Type B pancreatic cell (in vitro differentiated cells): ENCODE measurements around the gene SLC25A43. TPM values are rescaled to one million over a fixed set of nuclear protein-coding genes. Genes with fewer than 3 reads are reported as not detected.

Experiments used
- DNase-seq: peaks from one replicate; pipeline ENCODE4 v3.0.0; 2021; ENCODE audit warnings: mixed read lengths; ENCODE audit not compliant: unreplicated experiment; ENCODE audit errors: extremely low spot score
- H3K27ac Mint-ChIP-seq: 2 replicates; pipeline ENCODE4 v1.8.0; 2021; ENCODE audit warnings: mild to moderate bottlenecking, mixed read lengths
- H3K27me3 Mint-ChIP-seq: 2 replicates; pipeline ENCODE4 v1.8.0; 2021; ENCODE audit warnings: mixed read lengths
- H3K36me3 Mint-ChIP-seq: 2 replicates; pipeline ENCODE4 v1.8.0; 2021; ENCODE audit warnings: mixed read lengths
- H3K4me1 Mint-ChIP-seq: one replicate; pipeline ENCODE4 v1.8.0; 2021; ENCODE audit warnings: mixed read lengths; ENCODE audit not compliant: unreplicated experiment
- H3K4me3 Mint-ChIP-seq: 2 replicates; pipeline ENCODE4 v1.8.0; 2021; ENCODE audit warnings: mild to moderate bottlenecking, mixed read lengths
- H3K9me3 Mint-ChIP-seq: 2 replicates; pipeline ENCODE4 v1.8.0; 2021; ENCODE audit warnings: mixed read lengths
- total RNA-seq: library from RNA; stranded (reverse); gene quantifications from 2 replicates; pipeline ENCODE4 v1.2.1, GENCODE V29; 2021; ENCODE audit warnings: low replicate concordance
- TF ChIP-seq, protein P1 (sequence below): fragments of 200-600 bp; sonication (generic); conservative IDR thresholded peaks from 2 replicates; pipeline ENCODE4 v1.5.0; 2021; ENCODE audit warnings: antibody characterized with exemption, mild to moderate bottlenecking

SLC25A43 gene
- total RNA-seq, 1 donor from 2014 or later, result 7.4 TPM

DNA sequence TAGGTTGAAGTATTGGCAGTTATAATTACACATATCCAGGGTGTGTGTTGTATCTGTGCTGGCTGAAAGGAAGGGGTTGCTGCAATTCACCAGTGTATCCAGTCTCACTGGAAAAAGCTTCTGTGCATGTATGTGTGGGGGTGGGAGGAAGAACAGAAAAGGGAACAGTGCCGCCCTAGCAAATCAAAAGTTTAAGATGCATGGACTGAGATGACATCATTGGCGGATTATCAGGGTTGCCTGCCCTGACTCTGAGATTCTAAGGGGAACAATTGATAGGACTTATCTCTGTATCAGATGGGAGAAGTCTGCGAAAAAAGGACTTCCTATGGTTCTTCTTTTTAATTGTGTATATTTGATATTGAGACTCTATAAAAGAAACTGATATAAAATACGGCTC, 3.5 kb downstream of the SLC25A43 start:
- Mint-ChIP-seq H3K27me3 (no peaks in the 10 kb centered on the region), H3K4me3 (no peak overlapping the region), H3K9me3 (no peaks in the 10 kb centered on the region), H3K4me1 (no peaks in the 10 kb centered on the region), H3K27ac (no peak overlapping the region), H3K36me3 (no peaks in the 10 kb centered on the region)
- TF ChIP-seq, protein P1, sequence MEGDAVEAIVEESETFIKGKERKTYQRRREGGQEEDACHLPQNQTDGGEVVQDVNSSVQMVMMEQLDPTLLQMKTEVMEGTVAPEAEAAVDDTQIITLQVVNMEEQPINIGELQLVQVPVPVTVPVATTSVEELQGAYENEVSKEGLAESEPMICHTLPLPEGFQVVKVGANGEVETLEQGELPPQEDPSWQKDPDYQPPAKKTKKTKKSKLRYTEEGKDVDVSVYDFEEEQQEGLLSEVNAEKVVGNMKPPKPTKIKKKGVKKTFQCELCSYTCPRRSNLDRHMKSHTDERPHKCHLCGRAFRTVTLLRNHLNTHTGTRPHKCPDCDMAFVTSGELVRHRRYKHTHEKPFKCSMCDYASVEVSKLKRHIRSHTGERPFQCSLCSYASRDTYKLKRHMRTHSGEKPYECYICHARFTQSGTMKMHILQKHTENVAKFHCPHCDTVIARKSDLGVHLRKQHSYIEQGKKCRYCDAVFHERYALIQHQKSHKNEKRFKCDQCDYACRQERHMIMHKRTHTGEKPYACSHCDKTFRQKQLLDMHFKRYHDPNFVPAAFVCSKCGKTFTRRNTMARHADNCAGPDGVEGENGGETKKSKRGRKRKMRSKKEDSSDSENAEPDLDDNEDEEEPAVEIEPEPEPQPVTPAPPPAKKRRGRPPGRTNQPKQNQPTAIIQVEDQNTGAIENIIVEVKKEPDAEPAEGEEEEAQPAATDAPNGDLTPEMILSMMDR, result no peak
- no peak for DNase-seq

GRCh38 chrX:119406776-119407175, 7.6 kb downstream of the SLC25A43 start:
- Mint-ChIP-seq H3K4me3 (no peak overlapping the region), H3K27me3 (no peaks in the 10 kb centered on the region), H3K36me3 (peaks cover 3% of the 10 kb centered on the region), H3K9me3 (no peaks in the 10 kb centered on the region), H3K4me1 (no peaks in the 10 kb centered on the region), H3K27ac (no peak overlapping the region)
- TF ChIP-seq, protein P1, result no peak
- DNase-seq, result no peak

- peaks cover 7% of the 10 kb centered on the region for H3K36me3 Mint-ChIP-seq
- no peaks in the 10 kb centered on the region for H3K4me1 Mint-ChIP-seq
- H3K9me3 Mint-ChIP-seq, result no peaks in the 10 kb centered on the region
- TF ChIP-seq, protein P1, result no peak
- H3K27me3 Mint-ChIP-seq, result no peaks in the 10 kb centered on the region
- no peak overlapping the region for H3K4me3 Mint-ChIP-seq
- DNase-seq, result no peak
- H3K27ac Mint-ChIP-seq, result no peak overlapping the region
Measured at GRCh38 chrX:119407681-119408080, 8.5 kb downstream of the SLC25A43 start.

DNA sequence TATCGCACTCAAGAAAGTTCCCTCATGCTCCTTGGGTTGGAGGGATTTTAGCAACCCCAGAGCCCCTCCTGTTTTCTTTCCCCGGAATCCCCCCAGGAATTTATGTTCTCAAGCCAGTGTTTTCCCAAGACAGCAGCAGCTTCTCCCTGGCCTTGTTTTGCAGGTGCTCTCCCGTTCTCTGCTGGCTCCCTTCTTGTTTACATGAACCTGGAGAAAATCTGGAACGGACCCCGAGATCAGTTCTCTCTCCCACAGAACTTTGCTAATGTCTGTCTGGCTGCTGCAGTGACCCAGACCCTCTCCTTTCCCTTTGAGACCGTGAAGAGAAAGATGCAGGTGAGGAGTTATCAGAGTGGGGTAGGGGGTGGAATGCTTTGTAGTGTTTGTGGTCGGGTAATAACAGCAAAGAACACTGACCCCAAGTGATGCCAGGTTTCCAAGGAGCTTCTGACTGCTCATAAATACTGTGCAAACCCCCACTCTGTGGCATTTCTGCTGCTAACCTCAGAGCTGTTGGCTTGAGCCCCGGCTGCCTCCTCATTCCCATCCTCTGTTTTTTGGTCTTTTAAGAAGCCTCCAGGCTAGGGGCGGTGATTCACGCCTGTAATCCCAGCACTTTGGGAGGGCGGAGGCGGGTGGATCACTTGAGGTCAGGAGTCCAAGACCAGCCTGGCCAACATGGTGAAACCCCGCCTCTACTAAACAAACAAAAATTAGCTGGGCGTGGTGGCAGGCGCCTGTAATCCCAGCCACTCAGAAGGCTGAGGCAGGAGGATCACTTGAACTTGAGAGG, 11.1 kb downstream of the SLC25A43 start:
- H3K27ac Mint-ChIP-seq, result peak overlapping the region; percentile 31
- H3K36me3 Mint-ChIP-seq, result peaks cover 7% of the 10 kb centered on the region
- no peak overlapping the region for H3K4me3 Mint-ChIP-seq
- DNase-seq, result no peak
- H3K4me1 Mint-ChIP-seq, result no peaks in the 10 kb centered on the region
- TF ChIP-seq, protein P1, result no peak
- H3K27me3 Mint-ChIP-seq, result no peaks in the 10 kb centered on the region
- H3K9me3 Mint-ChIP-seq, result no peaks in the 10 kb centered on the region

DNA sequence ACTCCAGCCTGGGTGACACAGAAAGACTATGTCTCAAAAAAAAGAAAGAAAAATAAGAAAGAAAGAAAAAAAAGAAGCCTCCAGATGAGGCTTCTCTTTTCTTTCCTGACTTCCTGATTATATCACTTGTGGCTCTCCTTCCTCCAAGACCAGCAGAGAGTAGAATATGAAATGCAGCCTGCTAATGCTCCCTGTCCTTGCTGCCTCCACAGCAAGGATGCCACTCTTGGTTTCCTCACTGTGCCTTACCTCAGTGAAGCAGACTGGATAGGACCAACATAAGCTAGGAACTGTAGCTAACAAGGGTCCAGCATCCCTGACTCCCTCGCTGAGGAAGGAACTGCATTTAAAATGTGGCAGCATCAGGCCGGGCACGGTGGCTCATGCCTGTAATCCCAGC, 11.7 kb downstream of the SLC25A43 start:
- peak overlapping the region; percentile 31 for H3K27ac Mint-ChIP-seq
- TF ChIP-seq, protein P1, result no peak

More for the DNA sequence above, 11.7 kb downstream of the SLC25A43 start:
- Mint-ChIP-seq H3K27me3 (no peaks in the 10 kb centered on the region), H3K36me3 (peaks cover 7% of the 10 kb centered on the region), H3K9me3 (no peaks in the 10 kb centered on the region), H3K4me3 (no peak overlapping the region), H3K4me1 (no peaks in the 10 kb centered on the region)
- no peak for DNase-seq
